WTC11 (cell line): ENCODE measurements around the gene IRF7. TPM values are rescaled to one million over a fixed set of nuclear protein-coding genes. Genes with fewer than 3 reads are reported as not detected.

Experiments used
- ATAC-seq: fragments of 200-7000 bp; cut with Tn5 transposase; 2 replicates; pipeline ENCODE4 v1.10.0; 2021; ENCODE audit warnings: mild to moderate bottlenecking, moderate library complexity
- CTCF ChIA-PET: fragments of 300-600 bp; sonication (Branson Sonifier 250); formaldehyde crosslinking; loops from one replicate; lab custom pipeline; 2021; ENCODE audit warnings: antibody characterized with exemption; lab: Charles Lee
- POLR2A ChIA-PET: fragments of 350-600 bp; sonication (Branson Sonifier 250); formaldehyde crosslinking; loops from one replicate; lab custom pipeline; 2021; ENCODE audit warnings: antibody characterized with exemption; lab: Charles Lee
- DNase-seq: peaks from one replicate; pipeline ENCODE4 v3.0.0; 2021; ENCODE audit warnings: low spot score
- H3K27ac Mint-ChIP-seq: 2 replicates; pipeline ENCODE4 v1.8.0; 2021; ENCODE audit warnings: mixed read lengths
- H3K27me3 Mint-ChIP-seq: 2 replicates; pipeline ENCODE4 v1.8.0; 2021; ENCODE audit warnings: low read depth, mild to moderate bottlenecking, moderate library complexity, mixed read lengths
- H3K36me3 Mint-ChIP-seq: 2 replicates; pipeline ENCODE4 v1.8.0; 2021; ENCODE audit warnings: mixed read lengths
- H3K4me1 Mint-ChIP-seq: 2 replicates; pipeline ENCODE4 v1.8.0; 2022; ENCODE audit warnings: mixed read lengths
- H3K4me3 Mint-ChIP-seq: 2 replicates; pipeline ENCODE4 v1.8.0; 2021; ENCODE audit warnings: mild to moderate bottlenecking, moderate library complexity, mixed read lengths
- H3K9me3 Mint-ChIP-seq: 2 replicates; pipeline ENCODE4 v1.8.0; 2021; ENCODE audit warnings: mixed read lengths
- CREM ChIP-seq: sonication (generic); formaldehyde crosslinking; IDR thresholded peaks from 2 replicates; pipeline ENCODE4 v1.8.1; 2022; ENCODE audit warnings: mild to moderate bottlenecking, missing genetic modification reagents, moderate library complexity
- ETV6 ChIP-seq: sonication (generic); formaldehyde crosslinking; IDR thresholded peaks from 2 replicates; pipeline ENCODE4 v1.8.1; 2022; ENCODE audit warnings: mild to moderate bottlenecking, missing genetic modification reagents
- FOXK1 ChIP-seq: sonication (generic); formaldehyde crosslinking; IDR thresholded peaks from 2 replicates; pipeline ENCODE4 v1.8.0; 2022; ENCODE audit warnings: mild to moderate bottlenecking, moderate library complexity, missing genetic modification reagents
- FOXP1 ChIP-seq: sonication (generic); formaldehyde crosslinking; IDR thresholded peaks from 2 replicates; pipeline ENCODE4 v1.8.0; 2022; ENCODE audit warnings: missing genetic modification reagents, mild to moderate bottlenecking, moderate library complexity, borderline replicate concordance
- GRHL2 ChIP-seq: fragments of 250-450 bp; sonication (Bioruptor Pico); IDR thresholded peaks from 2 replicates; pipeline ENCODE4 v1.8.0; 2022; ENCODE audit warnings: mild to moderate bottlenecking, moderate library complexity; ENCODE audit not compliant: insufficient replicate concordance, severe bottlenecking
- JUN ChIP-seq: sonication (generic); formaldehyde crosslinking; IDR thresholded peaks from 2 replicates; pipeline ENCODE4 v1.8.0; 2023; ENCODE audit warnings: mild to moderate bottlenecking, missing genetic modification reagents
- MXD4 ChIP-seq: fragments of 250-450 bp; sonication (Bioruptor Pico); IDR thresholded peaks from 2 replicates; pipeline ENCODE4 v1.8.0; 2021; ENCODE audit warnings: mild to moderate bottlenecking, moderate library complexity, borderline replicate concordance
- NFATC4 ChIP-seq: fragments of 250-450 bp; sonication (Bioruptor Pico); IDR thresholded peaks from 2 replicates; pipeline ENCODE4 v1.9.0; 2021; ENCODE audit warnings: mild to moderate bottlenecking
- NFYB ChIP-seq: sonication (generic); formaldehyde crosslinking; conservative IDR thresholded peaks from 2 replicates; pipeline ENCODE4 v1.8.0; 2022; ENCODE audit warnings: low read depth, missing genetic modification reagents
- NR3C1 ChIP-seq: sonication (generic); formaldehyde crosslinking; conservative IDR thresholded peaks from 2 replicates; pipeline ENCODE4 v1.8.1; 2023; ENCODE audit warnings: low read depth, mild to moderate bottlenecking, missing genetic modification reagents
- PRRX2 ChIP-seq: fragments of 250-450 bp; sonication (Bioruptor Pico); IDR thresholded peaks from 2 replicates; pipeline ENCODE4 v1.8.0; 2021; ENCODE audit warnings: mild to moderate bottlenecking
- SOX15 ChIP-seq: fragments of 250-450 bp; sonication (Bioruptor Pico); IDR thresholded peaks from 2 replicates; pipeline ENCODE4 v1.9.0; 2021; ENCODE audit warnings: mild to moderate bottlenecking
- TEAD4 ChIP-seq: sonication (generic); formaldehyde crosslinking; IDR thresholded peaks from 2 replicates; pipeline ENCODE4 v1.8.0; 2022; ENCODE audit warnings: mild to moderate bottlenecking, missing genetic modification reagents
- TP53 ChIP-seq: sonication (generic); formaldehyde crosslinking; IDR thresholded peaks from 2 replicates; pipeline ENCODE4 v1.8.1; 2023; ENCODE audit warnings: mild to moderate bottlenecking, missing genetic modification reagents
- ZNF138 ChIP-seq: sonication (generic); formaldehyde crosslinking; conservative IDR thresholded peaks from 2 replicates; pipeline ENCODE4 v1.8.1; 2022; ENCODE audit warnings: mild to moderate bottlenecking, moderate library complexity, missing genetic modification reagents
- ZNF263 ChIP-seq: sonication (generic); formaldehyde crosslinking; IDR thresholded peaks from 2 replicates; pipeline ENCODE4 v1.8.1; 2022; ENCODE audit warnings: low read depth, mild to moderate bottlenecking, moderate library complexity, missing genetic modification reagents
- ZNF416 ChIP-seq: fragments of 250-450 bp; sonication (Bioruptor Pico); IDR thresholded peaks from 2 replicates; pipeline ENCODE4 v1.9.0; 2021; ENCODE audit warnings: mild to moderate bottlenecking, inconsistent platforms
- total RNA-seq: library from RNA; stranded (reverse); gene quantifications from 3 replicates; pipeline ENCODE4 v1.2.3, GENCODE V29; 2021
- TF ChIP-seq, protein P1 (sequence below): fragments of 250-450 bp; sonication (Bioruptor Pico); IDR thresholded peaks from 2 replicates; pipeline ENCODE4 v2.1.2; 2022; ENCODE audit warnings: mild to moderate bottlenecking, moderate library complexity
- TF ChIP-seq, protein P2 (sequence below): sonication (generic); formaldehyde crosslinking; IDR thresholded peaks from 2 replicates; pipeline ENCODE4 v1.8.0; 2023; ENCODE audit warnings: mild to moderate bottlenecking, missing genetic modification reagents
- TF ChIP-seq, protein P3 (sequence below): sonication (generic); formaldehyde crosslinking; IDR thresholded peaks from 2 replicates; pipeline ENCODE4 v1.8.0; 2022; ENCODE audit warnings: missing genetic modification reagents
- TF ChIP-seq, protein P4 (sequence below): sonication (generic); formaldehyde crosslinking; IDR thresholded peaks from 2 replicates; pipeline ENCODE4 v1.8.1; 2022; ENCODE audit warnings: missing genetic modification reagents, borderline replicate concordance

Gene IRF7
- total RNA-seq, 1 experiment from 2014 or later, result 11.1 TPM

DNA sequence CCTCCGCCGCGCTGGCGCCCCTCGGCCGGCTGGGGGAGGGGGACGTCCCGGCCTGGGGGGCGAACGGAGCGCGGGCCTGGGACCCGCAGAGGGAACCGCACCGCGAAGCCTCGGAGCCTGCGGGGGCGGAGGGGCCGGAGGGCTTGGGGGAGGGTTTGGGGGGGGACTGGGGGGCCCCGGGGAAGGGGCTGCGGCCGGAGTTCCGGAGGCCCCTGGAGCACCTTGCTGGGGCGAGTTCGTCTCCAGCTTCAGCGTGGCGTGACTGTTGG, 11.5 kb upstream of the IRF7 start (continued):
- no peak for TF ChIP-seq NR3C1 (CRISPR knock-in tag)
- no peak for TF ChIP-seq ETV6
- TF ChIP-seq TP53 (CRISPR knock-in tag), result no peak
- no peak for TF ChIP-seq GRHL2 (CRISPR knock-in tag)
- no peak for TF ChIP-seq NFATC4 (CRISPR knock-in tag)

DNA sequence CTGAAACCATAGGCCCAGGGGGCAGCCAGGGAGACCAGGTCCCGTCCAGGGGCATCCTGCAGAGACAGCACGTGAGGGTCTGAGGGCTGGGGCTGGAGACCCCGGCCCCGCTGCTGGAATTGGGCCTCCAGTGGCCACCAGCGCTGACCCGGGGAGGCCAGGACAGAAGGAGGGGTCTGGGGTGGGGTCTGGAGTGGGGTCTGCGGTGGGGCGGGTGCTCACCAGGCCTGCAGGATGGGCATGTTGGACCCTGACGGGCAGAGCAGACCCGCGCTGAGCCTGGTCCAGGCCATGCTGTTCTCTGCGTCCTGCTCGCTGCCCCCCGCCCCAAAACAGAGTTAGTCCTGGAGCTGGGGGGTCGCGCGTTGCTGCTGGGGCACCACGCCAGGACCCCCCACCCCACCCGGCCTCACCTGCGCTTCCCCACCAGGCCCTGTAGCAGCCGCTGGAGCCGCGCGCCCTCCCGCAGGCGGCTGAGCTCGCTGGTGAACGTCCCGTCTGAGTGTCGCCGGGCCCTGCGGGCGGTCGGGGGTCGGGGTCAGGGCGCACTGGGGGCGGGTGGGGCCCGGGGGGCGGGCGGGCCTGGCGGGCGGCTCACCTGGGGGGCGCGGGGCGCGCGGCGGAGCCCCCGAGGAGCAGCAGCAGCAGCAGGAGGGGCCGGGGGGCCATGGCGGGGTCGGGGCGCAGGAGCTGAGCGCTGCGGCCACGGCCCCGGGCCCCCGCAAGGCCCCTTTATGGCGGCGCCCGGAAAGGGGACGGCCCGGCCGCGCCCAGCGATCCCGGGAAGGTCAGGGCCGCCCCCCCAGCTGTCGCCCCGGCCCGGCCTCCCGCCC, 10.9 kb upstream of the IRF7 start, which contains the start of gene SCT:
Gene SCT (minus strand): TSS at position 707 of the 833 bp plus-strand sequence. CDS start 38 bp downstream, at position 669.
- H3K4me3 Mint-ChIP-seq, result peak within 1 kb of the TSS; percentile 64
- H3K36me3 Mint-ChIP-seq, result no peaks in the 10 kb centered on the region
- no peaks in the 10 kb centered on the region for H3K9me3 Mint-ChIP-seq
- CTCF ChIA-PET, result interaction anchor here (0.8 to 1.1 kb wide), 2 partner anchors 72 to 96 kb away, joined by 3 to 5 read pairs; no protein-coding TSS in a partner anchor
- TF ChIP-seq JUN (CRISPR knock-in tag) (no peak), FOXP1 (CRISPR knock-in tag) (no peak), ZNF263 (CRISPR knock-in tag) (no peak), ZNF416 (CRISPR knock-in tag) (no peak), PRRX2 (CRISPR knock-in tag) (no peak), MXD4 (CRISPR knock-in tag) (no peak), TEAD4 (no peak), CREM (no peak), FOXK1 (CRISPR knock-in tag) (no peak)
- TF ChIP-seq, protein P1, sequence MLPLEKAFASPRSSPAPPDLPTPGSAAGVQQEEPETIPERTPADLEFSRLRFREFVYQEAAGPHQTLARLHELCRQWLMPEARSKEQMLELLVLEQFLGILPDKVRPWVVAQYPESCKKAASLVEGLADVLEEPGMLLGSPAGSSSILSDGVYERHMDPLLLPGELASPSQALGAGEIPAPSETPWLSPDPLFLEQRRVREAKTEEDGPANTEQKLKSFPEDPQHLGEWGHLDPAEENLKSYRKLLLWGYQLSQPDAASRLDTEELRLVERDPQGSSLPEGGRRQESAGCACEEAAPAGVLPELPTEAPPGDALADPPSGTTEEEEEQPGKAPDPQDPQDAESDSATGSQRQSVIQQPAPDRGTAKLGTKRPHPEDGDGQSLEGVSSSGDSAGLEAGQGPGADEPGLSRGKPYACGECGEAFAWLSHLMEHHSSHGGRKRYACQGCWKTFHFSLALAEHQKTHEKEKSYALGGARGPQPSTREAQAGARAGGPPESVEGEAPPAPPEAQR (CRISPR knock-in tag), result no peak
- H3K27me3 Mint-ChIP-seq, result peaks cover 27% of the 10 kb centered on the region
- H3K4me1 Mint-ChIP-seq, result peaks cover 13% of the 10 kb centered on the region
- POLR2A ChIA-PET, result no interaction called here
- ATAC-seq (peak; percentile 16), DNase-seq (peak; percentile 33)
- H3K27ac Mint-ChIP-seq, result no peak within 1 kb of the TSS

DNA sequence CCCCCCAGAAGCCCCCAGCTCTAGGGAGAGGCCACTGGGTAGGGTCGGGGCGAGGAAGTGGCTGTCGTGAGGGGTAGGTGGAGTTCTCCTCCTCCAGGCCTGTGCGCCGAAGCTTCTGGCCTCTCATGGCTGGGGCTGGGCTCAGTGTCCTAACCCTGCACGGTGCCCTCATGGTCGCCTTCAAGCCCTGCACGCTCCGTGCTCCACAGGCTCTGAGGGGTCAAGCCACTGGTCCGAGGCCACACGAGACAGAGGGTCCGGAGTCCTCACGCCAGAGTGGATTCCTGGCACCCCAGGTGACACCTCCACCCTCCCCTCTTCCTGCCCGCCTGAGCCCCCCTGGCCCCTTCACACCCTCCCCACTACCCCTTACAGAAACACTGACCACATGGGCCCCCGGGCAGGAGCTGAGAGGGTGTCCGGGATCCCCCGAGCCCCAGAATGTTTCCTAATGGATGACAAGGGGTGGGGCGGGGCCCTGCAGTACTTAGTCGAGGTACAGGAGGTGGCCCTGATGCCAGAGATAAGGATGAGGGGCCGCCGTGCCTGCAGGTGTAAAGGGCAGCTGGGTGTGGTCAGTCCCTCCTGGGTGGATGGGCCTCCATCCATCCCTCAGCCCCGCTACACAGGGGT, 10.0 kb upstream of the IRF7 start:
- Mint-ChIP-seq H3K9me3 (no peaks in the 10 kb centered on the region), H3K27me3 (peaks cover 27% of the 10 kb centered on the region), H3K4me3 (no peak overlapping the region), H3K27ac (no peak overlapping the region), H3K4me1 (peaks cover 13% of the 10 kb centered on the region), H3K36me3 (no peaks in the 10 kb centered on the region)
- DNase-seq, result no peak
- peak; percentile 10; the same call in 1 of the 2 replicates for ATAC-seq
- POLR2A ChIA-PET, result no interaction called here
- CTCF ChIA-PET, result interaction anchor here (0.8 kb wide), 1 partner anchor 71 kb away, joined by 3 read pairs; no protein-coding TSS in a partner anchor
- TF ChIP-seq PRRX2 (CRISPR knock-in tag) (no peak), ZNF138 (CRISPR knock-in tag) (no peak), SOX15 (CRISPR knock-in tag) (no peak), NR3C1 (CRISPR knock-in tag) (no peak), NFYB (CRISPR knock-in tag) (no peak)
- TF ChIP-seq, protein P2, sequence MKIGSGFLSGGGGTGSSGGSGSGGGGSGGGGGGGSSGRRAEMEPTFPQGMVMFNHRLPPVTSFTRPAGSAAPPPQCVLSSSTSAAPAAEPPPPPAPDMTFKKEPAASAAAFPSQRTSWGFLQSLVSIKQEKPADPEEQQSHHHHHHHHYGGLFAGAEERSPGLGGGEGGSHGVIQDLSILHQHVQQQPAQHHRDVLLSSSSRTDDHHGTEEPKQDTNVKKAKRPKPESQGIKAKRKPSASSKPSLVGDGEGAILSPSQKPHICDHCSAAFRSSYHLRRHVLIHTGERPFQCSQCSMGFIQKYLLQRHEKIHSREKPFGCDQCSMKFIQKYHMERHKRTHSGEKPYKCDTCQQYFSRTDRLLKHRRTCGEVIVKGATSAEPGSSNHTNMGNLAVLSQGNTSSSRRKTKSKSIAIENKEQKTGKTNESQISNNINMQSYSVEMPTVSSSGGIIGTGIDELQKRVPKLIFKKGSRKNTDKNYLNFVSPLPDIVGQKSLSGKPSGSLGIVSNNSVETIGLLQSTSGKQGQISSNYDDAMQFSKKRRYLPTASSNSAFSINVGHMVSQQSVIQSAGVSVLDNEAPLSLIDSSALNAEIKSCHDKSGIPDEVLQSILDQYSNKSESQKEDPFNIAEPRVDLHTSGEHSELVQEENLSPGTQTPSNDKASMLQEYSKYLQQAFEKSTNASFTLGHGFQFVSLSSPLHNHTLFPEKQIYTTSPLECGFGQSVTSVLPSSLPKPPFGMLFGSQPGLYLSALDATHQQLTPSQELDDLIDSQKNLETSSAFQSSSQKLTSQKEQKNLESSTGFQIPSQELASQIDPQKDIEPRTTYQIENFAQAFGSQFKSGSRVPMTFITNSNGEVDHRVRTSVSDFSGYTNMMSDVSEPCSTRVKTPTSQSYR (CRISPR knock-in tag), result no peak
- TF ChIP-seq, protein P3, sequence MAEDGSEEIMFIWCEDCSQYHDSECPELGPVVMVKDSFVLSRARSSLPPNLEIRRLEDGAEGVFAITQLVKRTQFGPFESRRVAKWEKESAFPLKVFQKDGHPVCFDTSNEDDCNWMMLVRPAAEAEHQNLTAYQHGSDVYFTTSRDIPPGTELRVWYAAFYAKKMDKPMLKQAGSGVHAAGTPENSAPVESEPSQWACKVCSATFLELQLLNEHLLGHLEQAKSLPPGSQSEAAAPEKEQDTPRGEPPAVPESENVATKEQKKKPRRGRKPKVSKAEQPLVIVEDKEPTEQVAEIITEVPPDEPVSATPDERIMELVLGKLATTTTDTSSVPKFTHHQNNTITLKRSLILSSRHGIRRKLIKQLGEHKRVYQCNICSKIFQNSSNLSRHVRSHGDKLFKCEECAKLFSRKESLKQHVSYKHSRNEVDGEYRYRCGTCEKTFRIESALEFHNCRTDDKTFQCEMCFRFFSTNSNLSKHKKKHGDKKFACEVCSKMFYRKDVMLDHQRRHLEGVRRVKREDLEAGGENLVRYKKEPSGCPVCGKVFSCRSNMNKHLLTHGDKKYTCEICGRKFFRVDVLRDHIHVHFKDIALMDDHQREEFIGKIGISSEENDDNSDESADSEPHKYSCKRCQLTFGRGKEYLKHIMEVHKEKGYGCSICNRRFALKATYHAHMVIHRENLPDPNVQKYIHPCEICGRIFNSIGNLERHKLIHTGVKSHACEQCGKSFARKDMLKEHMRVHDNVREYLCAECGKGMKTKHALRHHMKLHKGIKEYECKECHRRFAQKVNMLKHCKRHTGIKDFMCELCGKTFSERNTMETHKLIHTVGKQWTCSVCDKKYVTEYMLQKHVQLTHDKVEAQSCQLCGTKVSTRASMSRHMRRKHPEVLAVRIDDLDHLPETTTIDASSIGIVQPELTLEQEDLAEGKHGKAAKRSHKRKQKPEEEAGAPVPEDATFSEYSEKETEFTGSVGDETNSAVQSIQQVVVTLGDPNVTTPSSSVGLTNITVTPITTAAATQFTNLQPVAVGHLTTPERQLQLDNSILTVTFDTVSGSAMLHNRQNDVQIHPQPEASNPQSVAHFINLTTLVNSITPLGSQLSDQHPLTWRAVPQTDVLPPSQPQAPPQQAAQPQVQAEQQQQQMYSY (CRISPR knock-in tag), result no peak
- TF ChIP-seq, protein P4, sequence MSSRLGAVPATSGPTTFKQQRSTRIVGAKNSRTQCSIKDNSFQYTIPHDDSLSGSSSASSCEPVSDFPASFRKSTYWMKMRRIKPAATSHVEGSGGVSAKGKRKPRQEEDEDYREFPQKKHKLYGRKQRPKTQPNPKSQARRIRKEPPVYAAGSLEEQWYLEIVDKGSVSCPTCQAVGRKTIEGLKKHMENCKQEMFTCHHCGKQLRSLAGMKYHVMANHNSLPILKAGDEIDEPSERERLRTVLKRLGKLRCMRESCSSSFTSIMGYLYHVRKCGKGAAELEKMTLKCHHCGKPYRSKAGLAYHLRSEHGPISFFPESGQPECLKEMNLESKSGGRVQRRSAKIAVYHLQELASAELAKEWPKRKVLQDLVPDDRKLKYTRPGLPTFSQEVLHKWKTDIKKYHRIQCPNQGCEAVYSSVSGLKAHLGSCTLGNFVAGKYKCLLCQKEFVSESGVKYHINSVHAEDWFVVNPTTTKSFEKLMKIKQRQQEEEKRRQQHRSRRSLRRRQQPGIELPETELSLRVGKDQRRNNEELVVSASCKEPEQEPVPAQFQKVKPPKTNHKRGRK (CRISPR knock-in tag), result no peak
